Measurements from ENCODE around the gene SIRPA.

DNA sequence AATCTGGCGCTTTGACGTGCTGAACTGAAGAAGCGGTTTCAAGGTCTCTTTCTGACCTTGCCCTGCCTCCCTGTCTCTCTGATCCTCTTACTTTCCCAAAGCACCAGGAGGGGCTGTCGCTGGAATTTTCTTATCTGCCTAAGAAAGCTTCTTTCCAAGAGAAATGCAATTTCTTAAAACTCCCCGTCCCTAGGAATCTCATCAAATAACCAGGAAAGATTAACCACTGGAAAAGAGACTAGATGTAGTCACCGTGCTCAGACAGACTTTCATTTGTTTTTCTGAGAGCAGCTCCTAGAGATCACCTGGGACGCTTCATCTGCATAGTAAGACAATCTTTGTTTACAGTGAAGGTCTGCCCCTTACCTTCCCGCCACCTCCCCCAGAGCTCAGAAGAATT, 60.0 kb downstream of the SIRPA start:
- TF ChIP-seq EZH2 (IDR thresholded peaks at IDR 0.05; ENCODE audit: insufficient read depth, poor library complexity, severe bottlenecking) (no peak), EZH2phosphoT487 (IDR thresholded peaks at IDR 0.05; ENCODE audit: insufficient read depth, low read depth) (no peak)

Measured in GM23248 (cell line).